Stimulated activated CD4-positive, alpha-beta T cell treated with anti-CD3 and anti-CD28 coated beads, Interleukin-12 subunit alpha, Interleukin-12 subunit beta, amount 100 ng/mL, for 24 hours (primary cell): ENCODE results near the gene TRIM31.

Source experiments
- DNase-seq, 2 experiments: peaks; one replicate each; pipeline ENCODE4 v3.0.0-alpha.2; 2020; ENCODE audit warnings: low read depth in 2 of 2

TRIM31 gene

GRCh38 chr6:30087876-30088275 lies 25.0 kb downstream of the TRIM31 start:
- DNase-seq: no peak

- no peak for DNase-seq
These were observed 35.7 kb downstream of the TRIM31 start for GRCh38 chr6:30077218-30077617.

GRCh38 chr6:30075790-30076732 lies 36.8 kb downstream of the TRIM31 start:
- no peak for DNase-seq

GRCh38 chr6:30075094-30075789 lies 37.6 kb downstream of the TRIM31 start, which contains the start of gene RNF39:
RNF39 (minus strand) TSS chr6:30075769; CDS start chr6:30075585, 184 bp downstream.
- no peak for DNase-seq

- no peak for DNase-seq
These were observed 38.4 kb downstream of the TRIM31 start for GRCh38 chr6:30074331-30075093.

GRCh38 chr6:30073489-30074235 lies 39.2 kb downstream of the TRIM31 start:
- no peak for DNase-seq

GRCh38 chr6:30071858-30072257 lies 41.0 kb downstream of the TRIM31 start:
- DNase-seq: no peak

- no peak for DNase-seq
These were observed 41.6 kb downstream of the TRIM31 start for GRCh38 chr6:30071081-30071818.

GRCh38 chr6:30067460-30068139 lies 45.3 kb downstream of the TRIM31 start:
- DNase-seq: no peak

- DNase-seq: peak; percentile 97 to 99
These were observed 46.1 kb downstream of the TRIM31 start, which contains the start of gene PPP1R11 for GRCh38 chr6:30066577-30067459. PPP1R11 (plus strand) TSS chr6:30067198; CDS start chr6:30067411, 213 bp downstream.

GRCh38 chr6:30066082-30066481 lies 46.8 kb downstream of the TRIM31 start:
- DNase-seq: no peak

GRCh38 chr6:30063315-30063714 lies 49.6 kb downstream of the TRIM31 start:
- no peak for DNase-seq

- DNase-seq: no peak
These were observed 50.3 kb downstream of the TRIM31 start for GRCh38 chr6:30062471-30063178.

- no peak for DNase-seq
These were observed 50.9 kb downstream of the TRIM31 start for GRCh38 chr6:30061858-30062458.

GRCh38 chr6:30061092-30061857 lies 51.6 kb downstream of the TRIM31 start, which contains the start of gene POLR1H:
POLR1H (plus strand) TSS chr6:30061265; CDS start chr6:30061525, 260 bp downstream.
- peak; percentile 77 to 79 for DNase-seq

GRCh38 chr6:30060606-30061091 lies 52.2 kb downstream of the TRIM31 start:
- no peak for DNase-seq

- DNase-seq: no peak
These were observed 57.4 kb downstream of the TRIM31 start for GRCh38 chr6:30055513-30055912.
